Measurements from ENCODE around the gene PRADC1. TPM values are rescaled to one million over a fixed set of nuclear protein-coding genes. Genes with fewer than 3 reads are reported as not detected.

The PRADC1 gene
- total RNA-seq, 4 donors from 2014 or later: 69.4 to 132 (median 104) TPM

GRCh38 chr2:73257425-73258125, 24.5 kb upstream of the PRADC1 start:
- no peaks in the 10 kb centered on the region for H3K27me3 ChIP-seq
- no peak overlapping the region for H3K4me3 ChIP-seq
- no peak for ATAC-seq
- in situ Hi-C loops (cut with MboI; ENCODE audit: low sequenced_read_pairs in 4 of 4): no loop called here
- no peak overlapping the region for H3K27ac ChIP-seq
- DNase-seq: no peak
- TF ChIP-seq, protein P1, sequence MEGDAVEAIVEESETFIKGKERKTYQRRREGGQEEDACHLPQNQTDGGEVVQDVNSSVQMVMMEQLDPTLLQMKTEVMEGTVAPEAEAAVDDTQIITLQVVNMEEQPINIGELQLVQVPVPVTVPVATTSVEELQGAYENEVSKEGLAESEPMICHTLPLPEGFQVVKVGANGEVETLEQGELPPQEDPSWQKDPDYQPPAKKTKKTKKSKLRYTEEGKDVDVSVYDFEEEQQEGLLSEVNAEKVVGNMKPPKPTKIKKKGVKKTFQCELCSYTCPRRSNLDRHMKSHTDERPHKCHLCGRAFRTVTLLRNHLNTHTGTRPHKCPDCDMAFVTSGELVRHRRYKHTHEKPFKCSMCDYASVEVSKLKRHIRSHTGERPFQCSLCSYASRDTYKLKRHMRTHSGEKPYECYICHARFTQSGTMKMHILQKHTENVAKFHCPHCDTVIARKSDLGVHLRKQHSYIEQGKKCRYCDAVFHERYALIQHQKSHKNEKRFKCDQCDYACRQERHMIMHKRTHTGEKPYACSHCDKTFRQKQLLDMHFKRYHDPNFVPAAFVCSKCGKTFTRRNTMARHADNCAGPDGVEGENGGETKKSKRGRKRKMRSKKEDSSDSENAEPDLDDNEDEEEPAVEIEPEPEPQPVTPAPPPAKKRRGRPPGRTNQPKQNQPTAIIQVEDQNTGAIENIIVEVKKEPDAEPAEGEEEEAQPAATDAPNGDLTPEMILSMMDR (IDR thresholded peaks at IDR 0.05 in 4 of 5, conservative IDR thresholded peaks at IDR 0.05 in 1 of 5): no peak
- no peak for TF ChIP-seq POLR2A (IDR thresholded peaks at IDR 0.05)
- peaks cover 0 to 25% of the 10 kb centered on the region in 2 donors for H3K36me3 ChIP-seq
- H3K9me3 ChIP-seq: no peaks in the 10 kb centered on the region
- H3K4me1 ChIP-seq: no peaks in the 10 kb centered on the region
- intact Hi-C loops (cut with DNase I; ENCODE audit: low total_unique reads): no loop called here

- Histone ChIP-seq H3K4me1 (no peaks in the 10 kb centered on the region), H3K9me3 (no peaks in the 10 kb centered on the region), H3K4me3 (no peak overlapping the region), H3K27ac (no peak overlapping the region), H3K27me3 (no peaks in the 10 kb centered on the region), H3K36me3 (peaks cover 0 to 30% of the 10 kb centered on the region in 2 donors)
- TF ChIP-seq, protein P1 (IDR thresholded peaks at IDR 0.05 in 4 of 5, conservative IDR thresholded peaks at IDR 0.05 in 1 of 5): no peak
- no peak for TF ChIP-seq POLR2A (IDR thresholded peaks at IDR 0.05)
- no peak for DNase-seq
- intact Hi-C loops (cut with DNase I; ENCODE audit: low total_unique reads): no loop called here
- in situ Hi-C loops (cut with MboI; ENCODE audit: low sequenced_read_pairs in 4 of 4): no loop called here
- ATAC-seq: no peak
These were observed 24.0 kb upstream of the PRADC1 start for GRCh38 chr2:73257021-73257420.

- Histone ChIP-seq H3K27ac (no peak overlapping the region), H3K9me3 (no peaks in the 10 kb centered on the region), H3K4me1 (no peaks in the 10 kb centered on the region), H3K4me3 (no peak overlapping the region), H3K36me3 (peaks cover 0 to 35% of the 10 kb centered on the region in 2 donors), H3K27me3 (no peaks in the 10 kb centered on the region)
- no peak for ATAC-seq
- in situ Hi-C loops (cut with MboI; ENCODE audit: low sequenced_read_pairs in 4 of 4): no loop called here
- no peak for TF ChIP-seq POLR2A (IDR thresholded peaks at IDR 0.05)
- TF ChIP-seq, protein P1 (IDR thresholded peaks at IDR 0.05 in 4 of 5, conservative IDR thresholded peaks at IDR 0.05 in 1 of 5): no peak
- no peak for DNase-seq
- intact Hi-C loops (cut with DNase I; ENCODE audit: low total_unique reads): no loop called here
These were observed 23.5 kb upstream of the PRADC1 start for GRCh38 chr2:73256618-73256922.

- peaks cover 0 to 40% of the 10 kb centered on the region in 2 donors for H3K36me3 ChIP-seq
- peaks cover 0 to under 1% of the 10 kb centered on the region in 2 donors for H3K4me1 ChIP-seq
- TF ChIP-seq POLR2A (IDR thresholded peaks at IDR 0.05): no peak
- TF ChIP-seq, protein P1 (IDR thresholded peaks at IDR 0.05 in 4 of 5, conservative IDR thresholded peaks at IDR 0.05 in 1 of 5): no peak
- H3K27ac ChIP-seq: no peak overlapping the region
- intact Hi-C loops (cut with DNase I; ENCODE audit: low total_unique reads): no loop called here
- in situ Hi-C loops (cut with MboI; ENCODE audit: low sequenced_read_pairs in 4 of 4): no loop called here
- no peak for ATAC-seq
- no peaks in the 10 kb centered on the region for H3K27me3 ChIP-seq
- H3K4me3 ChIP-seq: no peak overlapping the region
- no peaks in the 10 kb centered on the region for H3K9me3 ChIP-seq
- DNase-seq: no peak
These were observed 23.0 kb upstream of the PRADC1 start for GRCh38 chr2:73255907-73256617.
